ENCODE measurements around the gene MBP. TPM values are rescaled to one million over a fixed set of nuclear protein-coding genes. Genes with fewer than 3 reads are reported as not detected.

The MBP gene
- total and polyA plus RNA-seq, 2 experiments from 2014 or later, result 18.4 to 22.9 TPM

- H3K9me3 Mint-ChIP-seq, result no peaks in the 10 kb centered on the region
- H3K27ac ChIP-seq (ENCODE audit: low read depth), result no peak overlapping the region
- peaks cover 15% of the 10 kb centered on the region for H3K27me3 Mint-ChIP-seq (ENCODE audit: insufficient read depth, low read depth, poor library complexity)
- no peaks in the 10 kb centered on the region for H3K27me3 ChIP-seq (ENCODE audit: insufficient read depth)
- H3K4me3 Mint-ChIP-seq, result no peak overlapping the region
- no peaks in the 10 kb centered on the region for H3K36me3 ChIP-seq (ENCODE audit: insufficient read depth)
- H3K4me3 ChIP-seq, result no peak overlapping the region
- no peaks in the 10 kb centered on the region for H3K9me2 ChIP-seq (ENCODE audit: insufficient read depth)
- no peak overlapping the region for H2AFZ ChIP-seq
- DNase-seq (ENCODE audit: low spot score) (no peak), ATAC-seq (no peak)
- no peak for TF ChIP-seq CREB1 (CRISPR knock-in tag; IDR thresholded peaks at IDR 0.05; ENCODE audit: low read depth)
- H3K4me1 ChIP-seq (ENCODE audit: insufficient read depth), result peaks cover 13% of the 10 kb centered on the region; the same call in 1 of the 2 replicates
- no peaks in the 10 kb centered on the region for H3F3A ChIP-seq (replicated peaks; ENCODE audit: low read depth)
- no peaks in the 10 kb centered on the region for H3K79me2 ChIP-seq (replicated peaks; ENCODE audit: insufficient read depth)
- no peaks in the 10 kb centered on the region; the same call in 1 of the 2 replicates for H4K20me1 ChIP-seq (replicated peaks; ENCODE audit: insufficient read depth)
- H3K4me1 Mint-ChIP-seq, result peaks cover 49% of the 10 kb centered on the region
- H3K4me2 ChIP-seq, result no peak overlapping the region
- no peaks in the 10 kb centered on the region; the same call in 1 of the 3 replicates for H3K36me3 Mint-ChIP-seq (ENCODE audit: low read depth)
- no peak overlapping the region for H3K27ac Mint-ChIP-seq
These were observed 72.4 kb downstream of the MBP start for GRCh38 chr18:77060151-77060550.

- H3K27me3 Mint-ChIP-seq (ENCODE audit: insufficient read depth, low read depth, poor library complexity), result peaks cover 15% of the 10 kb centered on the region
- no peaks in the 10 kb centered on the region for H3K9me3 Mint-ChIP-seq
- peak; percentile 82 for DNase-seq (ENCODE audit: low spot score)
- Histone ChIP-seq H3K79me2 (replicated peaks; ENCODE audit: insufficient read depth) (no peaks in the 10 kb centered on the region), H4K20me1 (replicated peaks; ENCODE audit: insufficient read depth) (no peaks in the 10 kb centered on the region; the same call in 1 of the 2 replicates), H3K36me3 (ENCODE audit: insufficient read depth) (no peaks in the 10 kb centered on the region), H3K27ac (ENCODE audit: low read depth) (no peak overlapping the region), H3K4me3 (no peak overlapping the region), H3K27me3 (ENCODE audit: insufficient read depth) (no peaks in the 10 kb centered on the region), H3K4me1 (ENCODE audit: insufficient read depth) (peaks cover 13% of the 10 kb centered on the region; the same call in 1 of the 2 replicates), H3K9me2 (ENCODE audit: insufficient read depth) (no peaks in the 10 kb centered on the region), H3K4me2 (no peak overlapping the region), H3F3A (replicated peaks; ENCODE audit: low read depth) (no peaks in the 10 kb centered on the region), H2AFZ (no peak overlapping the region)
- no peaks in the 10 kb centered on the region; the same call in 2 of the 3 replicates for H3K36me3 Mint-ChIP-seq (ENCODE audit: low read depth)
- H3K4me1 Mint-ChIP-seq, result peaks cover 56% of the 10 kb centered on the region
- no peak; the same call in 2 of the 3 replicates for ATAC-seq
- peak; percentile 71 to 76 for TF ChIP-seq CTCF (conservative IDR thresholded peaks at IDR 0.05; ENCODE audit: low read depth in 2 of 2)
- no peak for TF ChIP-seq POLR2AphosphoS5 (IDR thresholded peaks at IDR 0.05; ENCODE audit: low read depth)
- no peak overlapping the region for H3K4me3 Mint-ChIP-seq
- H3K27ac Mint-ChIP-seq, result no peak overlapping the region
These were observed 73.2 kb downstream of the MBP start for GRCh38 chr18:77059294-77059916.

GRCh38 chr18:77058290-77058835 lies 74.2 kb downstream of the MBP start:
- H2AFZ ChIP-seq, result no peak overlapping the region
- H3K4me1 ChIP-seq (ENCODE audit: insufficient read depth), result peaks cover 13% of the 10 kb centered on the region; the same call in 1 of the 2 replicates
- H3K27me3 Mint-ChIP-seq (ENCODE audit: insufficient read depth, low read depth, poor library complexity), result peaks cover 17% of the 10 kb centered on the region
- no peak overlapping the region for H3K27ac ChIP-seq (ENCODE audit: low read depth)
- no peaks in the 10 kb centered on the region for H3K27me3 ChIP-seq (ENCODE audit: insufficient read depth)
- H3F3A ChIP-seq (replicated peaks; ENCODE audit: low read depth), result no peaks in the 10 kb centered on the region
- H4K20me1 ChIP-seq (replicated peaks; ENCODE audit: insufficient read depth), result no peaks in the 10 kb centered on the region; the same call in 1 of the 2 replicates
- DNase-seq (ENCODE audit: low spot score) (no peak), ATAC-seq (no peak)
- H3K9me2 ChIP-seq (ENCODE audit: insufficient read depth), result no peaks in the 10 kb centered on the region
- no peaks in the 10 kb centered on the region for H3K79me2 ChIP-seq (replicated peaks; ENCODE audit: insufficient read depth)
- peaks cover 57% of the 10 kb centered on the region for H3K4me1 Mint-ChIP-seq
- H3K36me3 ChIP-seq (ENCODE audit: insufficient read depth), result no peaks in the 10 kb centered on the region
- no peaks in the 10 kb centered on the region for H3K9me3 Mint-ChIP-seq
- H3K36me3 Mint-ChIP-seq (ENCODE audit: low read depth), result no peaks in the 10 kb centered on the region; the same call in 2 of the 3 replicates
- H3K27ac Mint-ChIP-seq, result no peak overlapping the region
- no peak overlapping the region for H3K4me2 ChIP-seq
- H3K4me3 ChIP-seq, result no peak overlapping the region
- H3K4me3 Mint-ChIP-seq, result no peak overlapping the region
- TF ChIP-seq ETS1 (IDR thresholded peaks at IDR 0.05) (no peak), STAT1 (IDR thresholded peaks at IDR 0.05; ENCODE audit: unreplicated experiment) (no peak), ZNF331 (CRISPR knock-in tag; IDR thresholded peaks at IDR 0.05; ENCODE audit: low read depth) (no peak), JUNB (IDR thresholded peaks at IDR 0.05; ENCODE audit: unreplicated experiment) (no peak), NANOG (IDR thresholded peaks at IDR 0.05; ENCODE audit: borderline replicate concordance) (no peak), REST (IDR thresholded peaks at IDR 0.05; ENCODE audit: unreplicated experiment) (no peak), EZH2phosphoT487 (IDR thresholded peaks at IDR 0.05; ENCODE audit: unreplicated experiment) (no peak), CTCF (conservative IDR thresholded peaks at IDR 0.05; ENCODE audit: low read depth in 2 of 2) (no peak)

All from GM23338 (cell line).